Hypothalamus (tissue), 51 donors: ENCODE data around the gene MRPL9.
"Not testable (repeated sequence)": the region's sequence is repeated elsewhere in the genome, so short reads cannot be mapped to it uniquely, and the experiment has no call there.

Experiments used
- DNase-seq, 51 donors: peaks; one replicate each; lab custom pipeline; 2025; lab: John Stamatoyannopoulos, UW

MRPL9 gene

GRCh38 chr1:151737026-151737425 lies 26.3 kb downstream of the MRPL9 start:
- no peak for DNase-seq

GRCh38 chr1:151733995-151734394 lies 29.3 kb downstream of the MRPL9 start:
- DNase-seq = not testable (repeated sequence)

- no peak for DNase-seq
These were observed 30.2 kb downstream of the MRPL9 start for GRCh38 chr1:151733126-151733525.

- DNase-seq = no peak
These were observed 33.4 kb downstream of the MRPL9 start for GRCh38 chr1:151729966-151730291.

GRCh38 chr1:151729157-151729965 lies 33.9 kb downstream of the MRPL9 start:
- no peak for DNase-seq

GRCh38 chr1:151728151-151729054 lies 34.9 kb downstream of the MRPL9 start:
- DNase-seq = peak in 33 of 51 donors; percentile 13 to 87 (median 52)

GRCh38 chr1:151723726-151724370 lies 39.4 kb downstream of the MRPL9 start:
- no peak for DNase-seq

GRCh38 chr1:151721788-151722510 lies 41.3 kb downstream of the MRPL9 start:
- DNase-seq = no peak

- DNase-seq = peak in 17 of 51 donors; percentile 4 to 44 (median 25)
These were observed 42.1 kb downstream of the MRPL9 start, which contains the start of gene RIIAD1 for GRCh38 chr1:151720974-151721787. TSS of gene RIIAD1 (plus strand) at chr1:151721522. CDS start at chr1:151721537, 15 bp downstream.

GRCh38 chr1:151720554-151720953 lies 42.7 kb downstream of the MRPL9 start:
- no peak for DNase-seq

GRCh38 chr1:151720125-151720524 lies 43.2 kb downstream of the MRPL9 start:
- DNase-seq = no peak

- DNase-seq = no peak
These were observed 44.6 kb downstream of the MRPL9 start for GRCh38 chr1:151718666-151719065.

- peak in 2 of 51 donors; percentile 22 to 49 for DNase-seq
These were observed 45.3 kb downstream of the MRPL9 start for GRCh38 chr1:151718011-151718431.

GRCh38 chr1:151716771-151717631 lies 46.3 kb downstream of the MRPL9 start, which contains the start of gene CELF3:
TSS of gene CELF3 (minus strand) at chr1:151716803. CDS start at chr1:151716020, 783 bp downstream.
- DNase-seq = peak in 39 of 51 donors; percentile 9 to 84 (median 52)

GRCh38 chr1:151716405-151716762 lies 46.9 kb downstream of the MRPL9 start:
- DNase-seq = no peak

GRCh38 chr1:151715726-151716404 lies 47.4 kb downstream of the MRPL9 start:
- DNase-seq = peak in 2 of 51 donors; percentile 6 to 57

GRCh38 chr1:151714820-151715725 lies 48.2 kb downstream of the MRPL9 start:
- DNase-seq = no peak
